SW 1271 (cell line): ENCODE measurements around the gene RTF1.
"Not testable (repeated sequence)": the region's sequence is repeated elsewhere in the genome, so short reads cannot be mapped to it uniquely, and the experiment has no call there.

Experiments
- DNase-seq, 2 experiments: peaks; one replicate each; lab custom pipeline; 2025; lab: John Stamatoyannopoulos, UW

Gene RTF1

GRCh38 chr15:41416742-41417417 lies at the start of gene RTF1:
Gene RTF1, plus strand, starts transcription at chr15:41417095. Its CDS starts 21 bp downstream, at chr15:41417116.
- DNase-seq, result peak; percentile 38 to 73

DNA sequence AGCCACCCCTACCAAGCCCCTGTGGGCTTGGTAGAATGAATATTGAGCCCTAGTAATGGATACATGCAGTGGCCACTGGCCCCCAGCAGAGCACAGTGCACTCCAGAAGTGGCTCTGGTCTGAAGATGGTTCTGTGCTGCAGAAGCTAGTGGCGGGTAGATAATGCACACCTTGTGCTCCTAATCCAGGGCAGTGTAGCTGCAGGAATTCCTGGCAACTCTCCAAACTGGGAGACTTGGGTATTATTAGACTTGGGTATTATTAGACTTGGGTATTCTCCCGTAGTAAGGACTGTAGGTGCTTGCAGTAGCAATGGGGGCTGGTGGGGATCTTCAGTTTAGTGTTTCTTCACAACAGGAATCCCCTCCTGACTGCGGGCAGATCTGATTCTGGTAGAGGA lies 49.5 kb upstream of the RTF1 start:
- DNase-seq, result no peak

DNA sequence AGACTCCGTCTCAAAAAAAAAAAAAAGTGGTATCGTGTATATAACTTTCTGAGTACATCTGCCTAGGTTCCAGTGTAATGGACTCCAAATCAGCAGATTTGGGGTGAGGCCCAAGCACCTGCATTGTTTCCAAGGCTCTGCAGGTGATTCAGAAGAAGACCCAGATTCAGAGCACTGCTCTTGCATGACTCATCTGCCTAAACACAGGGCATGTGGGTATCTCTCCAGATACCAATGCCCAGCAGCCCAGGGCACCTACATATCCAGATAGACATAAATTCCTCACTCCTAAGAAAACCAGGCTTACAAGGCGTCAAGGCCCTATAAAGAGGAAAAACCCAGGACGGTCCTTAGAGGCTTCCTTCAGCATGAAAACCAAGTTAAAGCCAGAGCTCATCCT lies 38.9 kb upstream of the RTF1 start:
- no peak for DNase-seq

DNA sequence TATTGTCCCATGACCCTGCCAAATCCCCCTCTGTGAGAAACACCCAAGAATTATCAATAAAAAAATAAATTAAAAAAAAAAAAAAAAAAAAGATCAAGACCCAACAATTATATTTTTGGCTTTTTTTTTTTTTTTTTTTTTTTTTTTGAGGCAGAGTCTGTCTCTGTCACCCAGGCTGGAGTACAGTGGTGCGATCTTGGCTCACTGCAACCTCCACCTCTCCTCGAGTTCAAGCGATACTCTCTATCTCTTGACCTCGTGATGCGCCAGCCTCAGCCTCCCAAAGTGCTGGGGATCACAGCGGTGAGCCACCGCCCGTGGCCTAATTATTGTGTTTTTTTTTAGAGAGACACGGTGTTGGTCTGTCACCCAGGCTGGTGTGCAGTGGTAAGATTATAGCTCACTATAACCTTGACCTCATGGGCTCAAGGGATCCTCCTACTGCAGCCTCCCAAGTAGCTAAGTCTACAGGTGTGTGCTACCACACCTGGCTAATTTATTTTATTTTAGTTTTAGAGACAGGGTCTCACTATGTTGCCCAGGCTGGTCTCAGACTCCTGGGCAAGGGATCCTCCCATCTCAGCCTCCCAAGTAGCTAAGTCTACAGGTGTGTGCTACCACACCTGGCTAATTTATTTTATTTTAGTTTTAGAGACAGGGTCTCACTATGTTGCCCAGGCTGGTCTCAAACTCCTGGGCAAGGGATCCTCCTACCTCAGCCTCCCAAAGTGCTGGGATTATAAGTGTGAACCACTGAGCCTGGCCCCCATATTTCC lies 32.7 kb upstream of the RTF1 start:
- not testable (repeated sequence) for DNase-seq

GRCh38 chr15:41387646-41388045 lies 29.2 kb upstream of the RTF1 start:
- DNase-seq, result no peak

DNA sequence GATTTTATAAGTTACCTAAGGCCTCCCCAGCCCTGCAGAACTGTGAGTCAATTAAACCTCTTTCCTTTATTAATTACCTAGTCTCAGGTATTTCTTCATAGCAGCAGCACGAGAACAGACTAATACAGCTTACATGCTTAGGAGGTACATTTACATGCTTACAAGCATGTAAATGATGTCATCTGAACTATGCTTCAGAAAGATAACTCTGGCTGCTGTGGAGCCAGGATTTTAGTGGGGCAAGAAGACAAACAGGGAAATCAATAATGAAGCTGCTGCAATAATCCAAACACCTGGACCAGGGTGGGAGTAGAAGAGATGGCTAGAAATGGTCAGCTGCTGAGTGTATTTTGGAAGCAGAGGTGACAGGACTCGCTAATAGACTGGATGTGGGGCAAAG lies 24.2 kb upstream of the RTF1 start:
- DNase-seq, result no peak

DNA sequence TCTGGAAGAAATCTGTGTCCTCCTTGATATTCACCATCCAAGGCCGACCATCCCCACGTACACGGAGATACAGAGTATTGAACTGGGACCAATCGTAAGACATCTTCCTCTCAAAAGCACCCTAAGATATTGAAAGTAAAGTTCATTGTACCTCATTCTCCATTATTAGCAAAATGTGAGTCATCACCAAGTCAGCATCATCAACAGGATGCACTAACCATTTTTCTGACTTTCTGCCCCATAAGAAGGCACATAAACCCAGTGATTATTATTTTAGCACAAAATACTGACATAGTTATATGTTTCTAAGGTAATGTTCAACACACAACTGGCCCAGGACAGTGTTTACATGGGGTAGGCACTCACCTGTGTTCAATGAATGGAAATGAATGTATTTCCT lies 22.0 kb upstream of the RTF1 start:
- DNase-seq, result no peak

GRCh38 chr15:41396111-41396510 lies 20.8 kb upstream of the RTF1 start:
- no peak for DNase-seq

DNA sequence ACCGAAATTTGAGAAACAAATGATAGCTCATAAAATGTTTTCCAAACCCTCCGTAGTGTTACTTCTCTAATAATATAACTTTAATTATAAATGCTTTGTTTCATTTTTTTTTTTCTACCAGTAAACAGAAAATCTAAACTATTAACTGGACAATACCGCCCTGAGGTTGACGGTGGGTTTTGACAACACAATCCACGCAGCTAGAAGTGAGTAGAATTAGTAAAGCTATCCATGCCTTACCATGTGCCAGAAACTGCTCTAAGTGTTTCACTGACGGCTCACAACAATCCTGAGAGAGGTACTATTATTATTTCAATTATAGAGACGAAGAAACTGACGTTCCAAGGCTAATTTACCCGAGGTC lies 15.0 kb upstream of the RTF1 start:
- DNase-seq, result no peak

DNA sequence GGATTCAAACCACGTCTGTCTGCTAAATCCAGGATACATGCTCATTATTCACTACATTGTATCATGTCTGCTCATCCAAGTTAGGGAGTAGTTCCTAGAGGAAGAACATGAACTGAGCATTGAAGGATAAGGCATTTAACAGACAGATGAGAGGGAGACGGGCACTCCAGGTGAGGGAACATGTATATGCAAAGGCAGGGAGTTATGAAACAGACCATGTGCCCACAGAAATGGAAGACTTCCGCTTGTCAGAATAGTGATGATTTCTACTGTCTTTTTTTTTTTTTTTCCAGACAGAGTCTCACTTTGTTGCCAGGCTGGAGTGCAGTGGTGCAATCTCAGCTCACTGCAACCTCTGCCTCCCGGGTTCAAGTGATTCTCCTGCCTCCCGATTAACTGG lies 9.6 kb upstream of the RTF1 start:
- DNase-seq, result no peak

GRCh38 chr15:41408234-41408641 lies 8.7 kb upstream of the RTF1 start:
- no peak for DNase-seq

DNA sequence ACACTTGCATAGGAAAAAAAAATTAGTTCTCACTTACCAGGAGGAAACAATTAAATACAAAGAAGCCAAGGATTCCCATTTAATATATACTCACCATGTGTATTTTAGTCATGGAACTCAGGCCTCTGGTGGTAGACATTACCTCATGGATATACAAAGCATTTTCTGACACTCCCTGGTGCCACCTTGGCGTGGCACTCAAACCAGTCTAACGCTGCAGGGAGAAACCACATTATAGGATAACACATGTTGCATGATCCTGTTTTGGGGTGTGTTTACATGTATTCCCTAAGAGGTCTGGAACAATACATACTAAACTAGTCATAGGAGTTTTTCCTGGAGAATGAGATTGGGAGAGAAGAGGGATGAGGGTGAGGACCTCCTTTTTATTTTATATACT lies 5.9 kb upstream of the RTF1 start:
- DNase-seq, result no peak

GRCh38 chr15:41411441-41411840 lies 5.5 kb upstream of the RTF1 start:
- DNase-seq, result no peak

- no peak for DNase-seq
Observed at GRCh38 chr15:41416128-41416741, 660 bp upstream of the RTF1 start.

DNA sequence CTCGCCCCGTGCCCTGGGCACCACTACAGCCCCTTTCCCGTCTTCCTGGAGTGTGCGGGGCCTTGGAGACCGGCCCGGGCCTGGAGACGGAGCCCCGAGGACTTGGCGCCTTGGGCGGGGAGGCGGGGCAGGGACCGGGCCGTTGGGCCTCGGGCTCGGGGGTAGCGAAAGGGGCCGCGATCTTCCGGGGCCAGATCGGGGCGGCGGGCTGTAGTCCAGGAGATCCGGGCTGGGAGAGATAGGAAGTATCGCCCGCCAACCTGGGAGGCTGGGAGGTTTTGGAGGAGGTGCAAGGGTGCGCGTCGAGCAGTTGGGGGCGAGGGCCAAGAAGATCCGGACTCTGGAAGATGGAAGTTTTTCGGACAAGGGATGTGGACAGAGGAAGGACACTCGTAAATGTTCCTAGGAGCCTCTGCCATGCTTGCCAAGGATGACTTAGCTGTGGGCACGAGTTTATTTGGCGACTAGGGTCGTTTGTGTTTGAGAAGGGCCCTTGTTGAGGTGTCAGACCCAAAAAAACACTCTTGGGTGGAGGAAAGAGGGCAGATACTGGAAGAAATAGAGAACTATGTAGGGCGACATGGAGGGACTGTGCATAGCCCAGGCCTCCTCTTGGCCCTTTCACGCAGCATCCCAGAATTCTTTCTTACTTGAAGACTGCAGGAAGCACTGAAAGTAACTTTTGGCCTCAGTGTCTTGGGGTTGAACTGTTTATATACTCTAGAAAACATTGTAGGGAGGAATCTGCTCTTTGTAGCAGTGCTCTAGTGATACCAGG lies 712 bp downstream of the RTF1 start:
- no peak for DNase-seq

DNA sequence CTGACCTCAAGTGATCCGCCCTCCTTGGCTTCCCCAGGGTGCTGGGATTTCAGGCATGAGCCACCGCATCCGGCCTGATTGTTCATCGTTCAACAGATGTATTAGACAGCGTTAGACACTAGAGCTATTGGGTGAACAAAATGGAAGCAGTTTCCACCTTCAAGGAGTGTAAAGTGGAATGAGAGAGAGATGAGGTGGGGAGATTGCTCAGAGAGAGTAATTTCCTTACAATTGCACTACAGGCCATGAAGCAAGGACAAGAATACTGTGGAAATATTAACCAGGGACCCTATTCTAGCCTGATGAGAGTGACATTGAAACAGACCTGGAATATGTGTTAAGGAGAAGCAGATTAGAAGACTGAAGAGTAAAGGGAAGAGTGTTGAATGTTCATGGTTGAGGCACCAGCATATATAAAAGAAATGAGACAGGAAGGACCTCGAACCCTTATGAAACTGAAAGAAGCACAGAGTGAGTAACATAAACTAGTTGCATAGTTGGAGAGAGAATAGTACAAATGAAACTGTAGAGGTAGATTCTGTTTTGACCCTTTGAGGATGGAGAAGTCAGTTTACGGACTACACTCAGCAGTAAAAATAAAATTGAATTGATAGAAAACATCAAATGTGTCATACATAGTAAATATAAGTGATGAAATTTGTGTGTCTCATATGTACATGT lies 7.2 kb downstream of the RTF1 start:
- no peak for DNase-seq

GRCh38 chr15:41424809-41425208 lies 7.9 kb downstream of the RTF1 start:
- no peak for DNase-seq

- DNase-seq, result not testable (repeated sequence)
Observed at GRCh38 chr15:41425907-41426306, 9.0 kb downstream of the RTF1 start.

- DNase-seq, result no peak
Observed at GRCh38 chr15:41429003-41429890, 12.4 kb downstream of the RTF1 start.

DNA sequence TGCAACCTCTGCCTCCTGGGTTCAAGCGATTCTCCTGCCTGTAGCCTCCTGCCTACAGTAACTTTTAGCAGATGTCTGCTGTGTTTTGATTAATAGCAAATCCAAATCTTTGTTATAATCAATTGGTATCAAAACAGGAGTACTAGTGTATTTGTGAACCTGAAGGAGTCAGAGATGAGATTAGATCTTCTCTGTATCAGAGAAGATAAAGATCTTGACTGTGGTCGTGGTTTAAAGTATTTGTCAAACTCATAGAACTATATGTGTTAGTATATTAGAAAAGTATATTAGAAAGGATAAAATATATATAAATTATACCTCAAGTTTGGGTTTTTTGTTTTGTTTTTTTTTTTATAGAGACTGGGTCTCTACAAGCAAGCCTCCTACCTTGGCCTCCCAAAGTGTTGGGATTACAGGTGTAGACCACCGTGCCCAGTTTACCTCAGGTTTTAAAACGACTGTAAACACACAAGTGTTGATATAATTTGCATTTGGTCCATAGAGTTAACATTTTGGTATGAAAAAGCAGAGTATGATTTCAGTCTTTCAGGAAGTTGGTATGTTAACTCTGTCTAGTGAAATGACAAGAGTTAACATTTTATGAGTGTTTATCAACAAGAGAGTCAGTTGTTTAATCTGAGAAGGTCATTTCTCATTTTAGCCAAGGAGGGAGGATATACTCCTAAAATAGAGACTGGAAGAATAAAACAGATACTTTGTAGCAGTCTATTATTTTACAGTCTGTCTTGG lies 18.3 kb downstream of the RTF1 start:
- DNase-seq, result no peak
